ENCODE results near the gene LENG1. TPM values are rescaled to one million over a fixed set of nuclear protein-coding genes. Genes with fewer than 3 reads are reported as not detected.

LENG1 gene
- total RNA-seq, 6 experiments from 2014 or later, result 1.2 to 3.5 (median 3.2) TPM

DNA sequence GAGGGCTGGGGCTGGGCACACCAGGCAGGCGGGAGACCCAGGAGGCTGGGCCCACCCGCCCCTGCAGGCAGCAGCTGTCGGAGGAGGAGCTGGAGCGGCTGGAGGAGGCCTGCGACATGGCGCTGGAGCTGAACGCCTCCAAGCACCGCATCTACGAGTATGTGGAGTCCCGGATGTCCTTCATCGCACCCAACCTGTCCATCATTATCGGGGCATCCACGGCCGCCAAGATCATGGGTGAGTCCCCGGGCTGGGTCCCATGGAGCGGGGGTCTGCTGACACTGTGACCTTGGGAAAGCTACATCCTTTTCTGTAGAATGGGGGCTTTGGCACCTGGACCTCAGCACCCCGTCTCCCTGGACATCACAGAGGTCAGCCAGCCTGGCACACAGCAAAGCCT, 35.8 kb downstream of the LENG1 start:
- Histone ChIP-seq H3K27me3 (no peaks in the 10 kb centered on the region), H3K27ac (no peak overlapping the region), H3K9me3 (no peaks in the 10 kb centered on the region), H3K36me3 (peaks cover 0 to 76% (median 26%) of the 10 kb centered on the region in 4 donors), H3K4me1 (no peaks in the 10 kb centered on the region), H3K4me3 (no peak overlapping the region)
- ATAC-seq, result no peak
- whole genome bisulfite sequencing (ENCODE audit: insufficient coverage, low coverage, low lambda C conversion rate, missing lambda C conversion rate), result no CpG with 5 or more reads among the region's 17 CpGs
- no peak for DNase-seq
- TF ChIP-seq, protein P1, sequence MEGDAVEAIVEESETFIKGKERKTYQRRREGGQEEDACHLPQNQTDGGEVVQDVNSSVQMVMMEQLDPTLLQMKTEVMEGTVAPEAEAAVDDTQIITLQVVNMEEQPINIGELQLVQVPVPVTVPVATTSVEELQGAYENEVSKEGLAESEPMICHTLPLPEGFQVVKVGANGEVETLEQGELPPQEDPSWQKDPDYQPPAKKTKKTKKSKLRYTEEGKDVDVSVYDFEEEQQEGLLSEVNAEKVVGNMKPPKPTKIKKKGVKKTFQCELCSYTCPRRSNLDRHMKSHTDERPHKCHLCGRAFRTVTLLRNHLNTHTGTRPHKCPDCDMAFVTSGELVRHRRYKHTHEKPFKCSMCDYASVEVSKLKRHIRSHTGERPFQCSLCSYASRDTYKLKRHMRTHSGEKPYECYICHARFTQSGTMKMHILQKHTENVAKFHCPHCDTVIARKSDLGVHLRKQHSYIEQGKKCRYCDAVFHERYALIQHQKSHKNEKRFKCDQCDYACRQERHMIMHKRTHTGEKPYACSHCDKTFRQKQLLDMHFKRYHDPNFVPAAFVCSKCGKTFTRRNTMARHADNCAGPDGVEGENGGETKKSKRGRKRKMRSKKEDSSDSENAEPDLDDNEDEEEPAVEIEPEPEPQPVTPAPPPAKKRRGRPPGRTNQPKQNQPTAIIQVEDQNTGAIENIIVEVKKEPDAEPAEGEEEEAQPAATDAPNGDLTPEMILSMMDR (IDR thresholded peaks at IDR 0.05), result no peak
- no peak for TF ChIP-seq POLR2A (IDR thresholded peaks at IDR 0.05)
- intact Hi-C loops (cut with DNase I), result no loop called here

DNA sequence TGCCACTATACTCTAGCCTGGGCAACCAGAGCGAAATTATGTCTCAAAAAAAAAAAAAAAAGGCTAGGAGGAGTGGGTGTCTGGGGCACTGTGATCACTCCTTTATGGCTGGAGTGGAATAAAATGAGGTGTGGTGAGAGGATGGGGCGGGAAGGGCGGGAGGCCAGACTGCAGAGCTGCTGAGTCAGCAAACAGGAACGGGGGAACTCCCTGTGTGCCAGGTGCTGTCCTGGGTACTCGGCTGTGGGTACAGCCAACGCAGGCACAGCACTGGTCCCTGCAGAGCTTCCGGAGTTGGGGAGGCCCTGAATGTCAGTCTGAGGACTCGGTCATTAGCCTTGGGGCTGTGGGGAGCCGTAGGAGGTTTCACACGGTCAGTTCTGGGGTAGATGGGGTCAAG, 38.3 kb downstream of the LENG1 start:
- no peak for DNase-seq
- intact Hi-C loops (cut with DNase I), result no loop called here
- no peak overlapping the region for H3K4me3 ChIP-seq
- H3K27ac ChIP-seq, result no peak overlapping the region
- H3K9me3 ChIP-seq, result no peaks in the 10 kb centered on the region
- H3K4me1 ChIP-seq, result peaks cover 0 to 8% (median 4%) of the 10 kb centered on the region in 4 donors
- WGBS (ENCODE audit: insufficient coverage, low coverage, low lambda C conversion rate, missing lambda C conversion rate), result 91% methylated on average over 4 of the region's 10 CpGs
- H3K36me3 ChIP-seq, result peaks cover 0 to 62% (median 20%) of the 10 kb centered on the region in 4 donors
- TF ChIP-seq, protein P1 (IDR thresholded peaks at IDR 0.05), result no peak
- TF ChIP-seq POLR2A (IDR thresholded peaks at IDR 0.05), result no peak
- no peaks in the 10 kb centered on the region for H3K27me3 ChIP-seq
- ATAC-seq, result no peak

DNA sequence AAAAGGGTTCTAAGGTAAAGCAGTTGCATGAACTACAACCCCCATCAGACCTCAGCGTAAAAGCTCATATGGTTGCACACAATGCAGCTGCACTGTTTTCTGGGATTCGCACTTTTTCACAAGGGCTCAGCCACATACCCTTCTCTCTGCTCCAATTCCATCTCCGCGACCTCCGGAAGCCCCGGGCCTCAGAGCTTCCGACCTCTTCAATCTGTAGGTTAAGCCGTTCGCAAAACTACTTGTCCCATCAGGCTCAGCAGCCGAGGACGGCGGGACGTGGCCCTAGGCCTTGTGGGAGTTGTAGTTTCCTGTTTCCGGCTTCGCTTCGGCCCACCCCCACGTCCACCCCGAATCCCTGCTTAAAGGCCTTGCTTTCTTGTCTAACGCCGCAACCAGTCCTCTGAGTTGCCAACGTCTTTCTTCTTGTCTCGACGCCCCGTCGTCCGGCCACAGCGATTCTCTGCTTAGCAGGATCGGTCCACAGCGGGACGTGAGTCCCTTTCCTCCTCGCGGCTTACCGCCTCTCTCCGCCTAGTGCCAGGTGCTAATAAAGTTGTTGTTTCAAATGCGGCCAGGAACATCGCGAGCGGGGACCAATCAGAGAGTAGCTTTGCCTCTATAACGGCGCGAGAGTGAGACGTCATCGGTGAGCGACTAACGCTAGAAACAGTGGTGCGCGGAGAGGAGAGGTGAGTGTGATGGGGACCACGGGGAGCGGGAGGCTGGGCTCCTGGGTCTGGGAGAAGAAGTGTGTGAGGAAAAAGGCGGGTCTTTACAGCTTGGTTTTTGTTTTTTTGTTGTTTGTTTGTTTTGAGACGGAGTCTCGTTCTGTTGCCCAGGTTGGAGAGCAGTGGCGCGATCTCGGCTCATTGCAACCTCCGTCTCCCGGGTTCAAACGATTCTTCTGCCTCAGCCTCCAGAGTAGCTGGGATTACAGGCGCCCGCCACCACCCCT, 44.1 kb downstream of the LENG1 start, which contains the start of the genes PRPF31 and TFPT:
PRPF31 (plus strand) TSS at position 646 of the 955 bp plus-strand sequence. CDS start 2,525 bp downstream, outside the sequence.
TFPT (minus strand) TSS at position 549 of the 955 bp plus-strand sequence; CDS start at position 161, 388 bp downstream.
- ATAC-seq (peak; percentile 93 to 98 (median 96)), DNase-seq (peak; percentile 95 to 97 (median 95))
- H3K4me3 ChIP-seq, result peak within 1 kb of the TSS; percentile 83 to 94 (median 84)
- intact Hi-C loops (cut with DNase I), result no loop called here
- peak within 1 kb of the TSS; percentile 80 to 93 (median 86) for H3K27ac ChIP-seq
- WGBS (ENCODE audit: insufficient coverage, low coverage, low lambda C conversion rate, missing lambda C conversion rate), result under 1% methylated on average over 50 of the region's 60 CpGs
- peaks cover 0 to 19% (median 7%) of the 10 kb centered on the region in 4 donors for H3K4me1 ChIP-seq
- peak; percentile 56 for TF ChIP-seq POLR2A (IDR thresholded peaks at IDR 0.05)
- TF ChIP-seq, protein P1 (IDR thresholded peaks at IDR 0.05), result no peak
- H3K9me3 ChIP-seq, result no peaks in the 10 kb centered on the region
- peaks cover 0 to 23% (median 6%) of the 10 kb centered on the region in 4 donors for H3K36me3 ChIP-seq
- no peaks in the 10 kb centered on the region for H3K27me3 ChIP-seq

DNA sequence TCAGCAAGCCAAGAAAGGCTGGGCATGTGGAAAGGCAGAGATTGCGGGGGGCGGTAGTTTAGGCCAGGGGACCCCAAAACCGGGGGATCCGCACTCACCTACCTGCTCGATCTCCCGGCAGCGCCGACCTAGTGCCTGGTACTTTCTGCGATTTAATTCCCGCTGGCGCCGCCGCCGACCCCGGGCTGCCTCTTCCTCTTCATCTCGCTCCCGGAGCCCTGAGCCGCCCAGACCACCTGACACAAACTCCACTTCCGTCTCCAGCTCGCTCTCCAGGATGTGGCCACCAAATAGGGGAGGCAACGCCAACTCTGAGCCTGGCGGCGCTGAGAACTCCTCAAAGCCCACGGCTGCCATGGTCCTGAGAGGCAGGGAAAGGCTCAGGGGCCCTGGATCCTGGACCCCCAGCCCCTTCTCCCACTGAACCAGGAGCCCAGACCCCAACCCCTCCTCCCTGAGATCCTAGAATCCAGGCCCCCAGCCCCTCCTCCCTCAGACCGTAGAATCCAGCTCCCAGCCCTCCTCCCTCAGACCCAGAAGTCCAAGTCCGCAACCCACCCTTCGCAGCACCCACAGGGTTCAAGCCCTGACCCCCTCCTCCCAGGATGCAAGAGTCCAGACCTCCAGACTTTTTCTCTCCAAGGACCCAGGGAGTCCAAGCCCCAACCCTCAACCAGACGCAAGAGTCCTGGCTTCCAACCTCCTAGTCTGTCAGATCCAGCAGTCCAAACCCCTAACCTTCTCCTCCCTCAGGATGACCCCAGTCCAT, 45.0 kb downstream of the LENG1 start:
- ATAC-seq (peak; percentile 14 to 53 (median 42)), DNase-seq (peak in 1 of 3 donors; percentile 67)
- Histone ChIP-seq H3K27ac (peak overlapping the region in 2 of 3 donors; percentile 86 to 93), H3K36me3 (peaks cover 0 to 24% (median 5%) of the 10 kb centered on the region in 4 donors), H3K27me3 (no peaks in the 10 kb centered on the region), H3K4me3 (peak overlapping the region; percentile 83 to 94 (median 84)), H3K4me1 (peaks cover 0 to 19% (median 7%) of the 10 kb centered on the region in 4 donors), H3K9me3 (no peaks in the 10 kb centered on the region)
- intact Hi-C loops (cut with DNase I), result no loop called here
- 6% methylated on average over 9 of the region's 28 CpGs for WGBS (ENCODE audit: insufficient coverage, low coverage, low lambda C conversion rate, missing lambda C conversion rate)
- TF ChIP-seq POLR2A (IDR thresholded peaks at IDR 0.05), result no peak
- TF ChIP-seq, protein P1 (IDR thresholded peaks at IDR 0.05), result no peak
